GM21447 (cell line): ENCODE measurements around the gene LTB4R2.
"Not testable (repeated sequence)": the region's sequence is repeated elsewhere in the genome, so short reads cannot be mapped to it uniquely, and the experiment has no call there.

Source experiments
- ATAC-seq: cut with Tn5 transposase; IDR thresholded peaks from one replicate; pipeline ENCODE4 v1.9.1; 2021; ENCODE audit not compliant: unreplicated experiment

LTB4R2 gene

DNA sequence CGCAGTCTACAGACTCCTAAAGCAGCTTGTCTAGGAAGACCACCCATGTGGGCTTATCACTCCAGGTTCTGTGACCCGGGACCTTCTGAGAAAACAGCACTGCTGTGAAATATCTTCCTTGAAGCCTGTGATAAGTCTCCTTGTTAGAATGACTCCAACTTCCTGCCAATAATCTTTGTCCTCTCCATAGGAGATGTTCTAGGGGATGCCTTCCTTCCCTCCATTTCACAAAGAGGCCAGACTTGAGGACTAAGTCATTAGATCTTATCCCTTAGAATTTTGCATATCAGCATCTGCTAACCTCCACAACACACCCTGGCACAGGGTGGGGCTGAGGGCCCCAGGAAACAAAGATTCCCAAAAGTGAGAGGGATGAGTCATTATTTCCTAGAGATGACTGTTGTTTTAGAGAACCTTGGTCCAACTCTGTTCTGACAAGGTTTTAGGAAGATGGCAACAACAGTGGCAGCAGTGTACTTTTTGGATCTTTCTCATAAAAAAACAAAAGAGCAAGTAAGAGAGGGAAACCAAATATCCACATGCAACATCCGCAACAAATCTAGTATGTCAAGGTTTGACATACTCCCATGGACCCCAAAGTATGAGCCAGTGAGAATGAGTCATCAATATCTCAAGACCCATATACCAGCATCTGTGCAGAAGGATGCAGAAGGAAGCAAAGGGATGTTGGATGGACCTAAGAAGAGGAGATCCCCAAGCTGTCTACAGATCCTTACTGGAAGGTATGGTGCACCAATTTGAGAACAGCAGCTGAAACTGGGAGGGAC is 7.4 kb downstream of the LTB4R2 start:
- ATAC-seq, result no peak

DNA sequence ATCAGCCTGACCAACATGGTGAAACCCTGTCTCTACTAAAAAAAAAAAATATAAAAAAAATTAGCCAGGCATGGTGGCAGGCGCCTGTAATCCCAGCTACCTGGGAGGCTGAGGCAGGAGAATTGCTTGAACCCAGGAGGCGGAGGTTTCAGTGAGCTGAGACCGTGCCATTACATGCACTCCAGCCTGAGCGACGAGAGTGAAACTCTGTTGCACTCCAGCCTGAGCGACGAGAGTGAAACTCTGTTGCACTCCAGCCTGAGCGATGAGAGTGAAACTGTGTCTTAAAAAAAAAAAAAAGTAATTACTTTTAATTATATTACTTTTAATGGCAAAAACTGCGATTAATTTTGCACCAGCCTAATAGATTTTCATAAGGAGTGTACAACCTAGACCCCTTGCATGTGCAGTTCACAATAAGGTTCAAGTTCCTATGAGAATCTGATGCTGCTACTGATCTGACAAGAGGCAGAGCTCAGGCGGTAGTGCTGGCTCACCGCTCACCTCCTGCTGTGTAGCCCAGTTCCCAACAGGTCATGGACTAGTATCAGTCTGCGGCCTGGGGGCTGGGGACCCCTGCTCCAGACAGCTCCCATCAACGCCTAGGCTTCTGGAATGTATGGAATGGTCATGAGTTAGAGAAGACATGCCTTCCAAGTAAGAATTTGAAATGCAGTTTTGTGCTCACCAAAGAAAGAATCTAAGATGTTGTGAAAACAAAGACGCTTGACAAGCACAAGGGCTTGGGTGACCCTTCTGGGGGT is 11.5 kb downstream of the LTB4R2 start:
- ATAC-seq, result no peak

DNA sequence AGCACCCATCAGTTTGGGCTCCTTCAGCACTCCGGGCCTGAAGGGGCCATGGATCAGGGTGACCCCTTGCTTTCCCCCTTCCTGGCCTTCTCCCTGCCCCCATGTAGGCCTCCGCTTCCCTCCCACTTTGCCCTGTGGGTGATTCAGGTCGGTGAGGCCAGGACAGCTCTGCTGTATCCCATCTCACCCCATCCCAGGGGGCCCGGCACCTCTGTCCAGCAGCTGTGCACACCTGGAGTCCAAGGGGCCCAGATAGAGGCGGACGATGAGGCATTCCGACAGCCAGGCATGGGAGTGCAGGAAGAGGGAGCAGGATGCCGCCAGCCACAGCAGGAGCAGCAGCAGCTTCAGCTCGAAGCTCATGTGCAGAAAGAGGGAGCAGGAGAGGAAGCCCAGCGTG is 12.7 kb downstream of the LTB4R2 start:
- ATAC-seq, result no peak

GRCh38 chr14:24323341-24323740 is 13.4 kb downstream of the LTB4R2 start:
- no peak for ATAC-seq

DNA sequence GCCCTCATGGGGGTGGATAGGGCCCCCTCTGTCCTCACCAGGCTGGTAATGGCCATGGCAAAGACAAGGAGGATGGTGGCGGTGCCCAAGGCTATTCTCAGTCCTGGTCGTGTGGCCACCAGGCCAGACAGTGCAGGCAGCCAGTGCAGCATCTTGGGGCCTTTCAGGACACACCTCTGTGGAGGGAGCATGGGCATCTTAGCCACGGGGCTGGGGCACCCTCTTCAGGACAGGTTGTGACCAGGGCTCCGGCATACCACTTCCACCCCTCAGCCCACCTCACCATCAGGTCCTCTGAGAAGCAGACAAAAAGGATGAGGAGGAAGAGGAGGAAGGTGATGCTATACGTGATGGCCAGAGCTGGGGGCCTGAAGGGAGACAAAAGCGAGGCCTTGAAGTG is 14.1 kb downstream of the LTB4R2 start:
- ATAC-seq, result no peak

GRCh38 chr14:24325041-24325530 is 15.1 kb downstream of the LTB4R2 start:
- ATAC-seq, result no peak

- ATAC-seq, result no peak
Measured at GRCh38 chr14:24325963-24326362, 16.0 kb downstream of the LTB4R2 start.

GRCh38 chr14:24327303-24327702 is 17.4 kb downstream of the LTB4R2 start:
- ATAC-seq, result no peak

DNA sequence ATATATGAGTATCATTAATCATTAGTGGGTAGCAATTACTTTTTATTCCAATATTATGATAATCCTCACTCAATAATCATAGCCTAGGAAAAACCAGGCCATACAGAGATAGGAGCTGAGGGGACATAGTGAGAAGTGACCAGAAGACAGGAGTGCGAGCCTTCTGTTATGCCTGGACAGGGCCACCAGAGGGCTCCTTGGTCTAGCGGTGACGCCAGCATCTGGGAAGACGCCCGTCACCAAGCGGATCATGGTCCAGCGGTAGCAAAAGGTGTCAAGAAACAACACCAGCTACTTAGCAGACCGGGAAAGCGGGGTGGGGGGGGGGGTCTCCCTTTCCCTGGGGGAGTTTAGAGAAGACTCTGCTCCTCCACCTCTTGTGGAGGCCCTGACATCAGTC is 18.0 kb downstream of the LTB4R2 start:
- ATAC-seq, result not testable (repeated sequence)

GRCh38 chr14:24329073-24329663 is 19.2 kb downstream of the LTB4R2 start:
- ATAC-seq, result no peak

DNA sequence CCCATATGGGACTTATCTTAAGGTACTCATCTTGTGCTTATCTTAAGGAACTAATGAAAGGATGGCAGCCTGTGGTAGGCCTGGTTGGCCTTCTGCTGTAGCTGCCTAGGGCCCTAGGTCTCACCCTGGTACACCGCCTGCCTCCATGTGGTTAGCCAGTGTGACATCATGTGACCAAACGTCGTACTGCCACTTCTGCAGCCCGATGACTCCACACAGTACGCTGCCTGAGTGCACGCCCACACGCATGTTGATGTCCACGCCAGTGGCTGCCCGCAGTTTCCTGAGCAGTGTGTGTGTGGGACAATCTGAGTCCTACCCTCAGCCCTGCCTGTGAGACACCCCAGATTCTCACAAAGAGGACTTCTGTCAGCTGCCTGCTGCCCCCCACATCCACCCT is 19.8 kb downstream of the LTB4R2 start:
- ATAC-seq, result no peak

- ATAC-seq, result no peak
Measured at GRCh38 chr14:24330973-24331674, 21.2 kb downstream of the LTB4R2 start.

DNA sequence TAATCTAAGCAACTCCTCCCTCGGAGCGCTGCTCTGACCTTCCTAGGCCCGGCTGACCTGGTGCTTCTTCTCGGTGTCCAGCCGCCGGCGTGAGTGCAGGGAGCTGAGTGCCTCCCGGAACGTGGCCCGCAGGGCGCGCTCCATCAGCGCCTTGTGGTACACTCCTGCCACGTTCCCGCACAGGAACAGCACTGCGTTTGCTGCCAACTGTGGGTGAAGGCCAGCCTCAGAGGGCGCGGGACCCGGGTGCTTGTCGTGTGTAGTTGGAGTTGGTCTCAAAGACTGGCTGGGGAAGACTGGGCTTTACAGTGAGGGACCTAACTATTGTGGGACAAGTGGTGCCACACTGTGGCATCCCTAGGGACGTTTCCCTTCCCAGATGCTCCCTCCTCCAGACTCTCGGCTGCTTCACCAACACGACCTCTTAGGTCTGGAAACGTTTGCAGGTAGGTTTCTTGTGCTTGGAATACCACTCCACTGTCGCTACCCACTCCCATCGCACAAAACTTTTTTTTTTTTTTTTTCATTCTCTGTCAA is 21.9 kb downstream of the LTB4R2 start:
- ATAC-seq, result no peak

GRCh38 chr14:24332268-24332993 is 22.5 kb downstream of the LTB4R2 start:
- peak; percentile 85 for ATAC-seq

GRCh38 chr14:24334431-24335291 is 24.7 kb downstream of the LTB4R2 start, which contains the start of gene ADCY4:
Gene ADCY4 (minus strand): TSS chr14:24335071. CDS start chr14:24334652, 419 bp downstream.
- no peak for ATAC-seq

DNA sequence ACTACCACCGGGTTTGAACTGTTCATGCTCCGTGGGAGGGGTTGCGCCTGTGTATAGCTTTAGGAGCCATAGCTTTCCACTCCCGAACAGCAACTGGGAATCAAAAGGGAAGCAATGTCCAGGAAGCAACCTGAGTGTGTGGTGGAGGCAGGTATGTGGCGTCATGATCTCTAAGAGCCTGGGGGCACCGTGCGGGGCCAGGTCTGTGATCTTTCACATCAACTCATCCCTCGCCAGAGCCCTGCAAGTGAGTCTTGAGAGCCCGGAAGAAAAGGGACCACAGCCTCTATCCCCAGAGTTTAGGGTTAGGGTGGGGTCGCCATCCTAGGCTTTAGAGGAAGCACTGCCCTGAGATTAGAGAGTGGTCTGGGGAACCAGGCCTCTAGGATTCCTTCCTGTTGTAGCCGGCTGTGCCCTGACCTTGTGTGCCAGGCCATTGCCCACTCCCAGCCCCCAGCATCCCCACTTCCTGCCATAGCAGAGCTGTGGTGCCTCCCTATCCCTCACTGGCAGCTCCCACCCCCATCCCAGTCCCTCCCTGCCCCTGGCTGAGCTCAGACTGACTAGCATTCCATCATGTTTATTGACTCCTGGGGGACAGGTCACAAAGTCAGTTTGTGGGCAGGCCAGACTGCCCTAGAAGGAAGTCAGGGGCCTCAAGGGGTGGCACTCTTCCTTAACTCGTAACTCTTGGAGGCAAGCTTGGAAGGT is 25.7 kb downstream of the LTB4R2 start:
- no peak for ATAC-seq

GRCh38 chr14:24337144-24337823 is 27.3 kb downstream of the LTB4R2 start:
- no peak for ATAC-seq

GRCh38 chr14:24337824-24338175 is 27.9 kb downstream of the LTB4R2 start:
- ATAC-seq, result no peak
